CD4-positive, CD25-positive, alpha-beta regulatory T cell (primary cell): ENCODE results near the gene SPRR5. TPM values are rescaled to one million over a fixed set of nuclear protein-coding genes. Genes with fewer than 3 reads are reported as not detected.

Source experiments
- ATAC-seq, 2 donors: fragments of 150-1000 bp; cut with Tn5 transposase; one replicate each; pipeline ENCODE4 v1.10.0; 2021; ENCODE audit warnings: low read depth in 2 of 2, moderate number of reproducible peaks in 2 of 2, moderate library complexity in 1 of 2
- DNase-seq, 3 donors: peaks; one replicate each; pipeline versions ENCODE4 v3.0.0 to v3.0.0-alpha.2; 2012 to 2022; ENCODE audit warnings: mixed read lengths in 1 of 3
- H3K27ac ChIP-seq: one replicate; pipeline ENCODE4 v1.7.0; 2013; ENCODE audit warnings: mild to moderate bottlenecking, low read length; ENCODE audit not compliant: insufficient read depth, poor library complexity, severe bottlenecking
- H3K27me3 ChIP-seq: one replicate; pipeline ENCODE4 v1.7.0; 2013; ENCODE audit warnings: low read length; ENCODE audit not compliant: control insufficient read depth, insufficient read depth
- H3K36me3 ChIP-seq: one replicate; pipeline ENCODE4 v1.7.0; 2013; ENCODE audit warnings: mild to moderate bottlenecking, low read length, moderate library complexity; ENCODE audit not compliant: control insufficient read depth, insufficient read depth
- H3K4me1 ChIP-seq: 2 replicates; pipeline ENCODE4 v1.7.0; 2013; ENCODE audit warnings: mild to moderate bottlenecking, low read length; ENCODE audit not compliant: insufficient read depth, control insufficient read depth, poor library complexity, severe bottlenecking
- H3K4me3 ChIP-seq: one replicate; pipeline ENCODE4 v1.7.0; 2013; ENCODE audit warnings: low read depth, mild to moderate bottlenecking, low read length, moderate library complexity
- H3K9me3 ChIP-seq, 2 experiments: 1 replicate in 1 of 2; 2 replicates in 1 of 2; pipeline ENCODE4 v1.7.0; 2013; ENCODE audit warnings: low read length in 2 of 2, mild to moderate bottlenecking in 1 of 2, moderate library complexity in 1 of 2; ENCODE audit not compliant: control insufficient read depth in 2 of 2
- H3K27ac Mint-ChIP-seq, 3 donors: one replicate each; pipeline ENCODE4 v1.8.0; 2020 to 2022; ENCODE audit warnings: mild to moderate bottlenecking in 3 of 3, mixed read lengths in 3 of 3, moderate library complexity in 2 of 3
- H3K27me3 Mint-ChIP-seq: one replicate; pipeline ENCODE4 v1.8.0; 2022; ENCODE audit warnings: mild to moderate bottlenecking, mixed read lengths
- H3K36me3 Mint-ChIP-seq: one replicate; pipeline ENCODE4 v1.8.0; 2020; ENCODE audit warnings: mixed read lengths
- H3K4me1 Mint-ChIP-seq, 4 donors: one replicate each; pipeline ENCODE4 v1.8.0; 2020 to 2022; ENCODE audit warnings: mixed read lengths in 4 of 4, mild to moderate bottlenecking in 1 of 4
- H3K4me3 Mint-ChIP-seq, 4 donors: one replicate each; pipeline ENCODE4 v1.8.0; 2020 to 2022; ENCODE audit warnings: mild to moderate bottlenecking in 4 of 4, mixed read lengths in 4 of 4, moderate library complexity in 3 of 4
- H3K9me3 Mint-ChIP-seq, 7 donors: one replicate each; pipeline ENCODE4 v1.8.0; 2020 to 2022; ENCODE audit warnings: mixed read lengths in 7 of 7, mild to moderate bottlenecking in 3 of 7, moderate library complexity in 2 of 7
- polyA plus RNA-seq, 4 donors: library from polyadenylated mRNA; unstranded; fragments of 300-500 nt; fragmentation: Illumina TruSeq; gene quantifications; one replicate each; pipeline ENCODE4 v1.2.3, GENCODE V29; 2021
- total RNA-seq: library from RNA; stranded (reverse); gene quantifications from one replicate; pipeline ENCODE4 v1.2.3, GENCODE V29; 2022

Gene SPRR5
- total and polyA plus RNA-seq, 5 donors from 2014 or later: not detected

- H3K27ac Mint-ChIP-seq: no peak overlapping the region
- no peak for ATAC-seq
- Histone ChIP-seq H3K9me3 (no peaks in the 10 kb centered on the region), H3K27me3 (peaks cover 2% of the 10 kb centered on the region), H3K36me3 (no peaks in the 10 kb centered on the region), H3K27ac (no peak overlapping the region), H3K4me1 (no peaks in the 10 kb centered on the region), H3K4me3 (no peak overlapping the region)
- H3K9me3 Mint-ChIP-seq: peaks cover 0 to 2% (median 0%) of the 10 kb centered on the region in 7 donors
- no peaks in the 10 kb centered on the region for H3K36me3 Mint-ChIP-seq
- no peak overlapping the region for H3K4me3 Mint-ChIP-seq
- H3K27me3 Mint-ChIP-seq: peaks cover 21% of the 10 kb centered on the region
- no peaks in the 10 kb centered on the region for H3K4me1 Mint-ChIP-seq
- peak in 1 of 3 donors; percentile 7 for DNase-seq
Measured at GRCh38 chr1:152926091-152926490, 20.9 kb upstream of the SPRR5 start.

- Mint-ChIP-seq H3K9me3 (peaks cover 0 to 1% (median 0%) of the 10 kb centered on the region in 7 donors), H3K27ac (no peak overlapping the region), H3K27me3 (peaks cover 30% of the 10 kb centered on the region), H3K4me3 (no peak overlapping the region), H3K36me3 (no peaks in the 10 kb centered on the region), H3K4me1 (no peaks in the 10 kb centered on the region)
- no peak overlapping the region for H3K4me3 ChIP-seq
- H3K9me3 ChIP-seq: no peaks in the 10 kb centered on the region
- H3K27ac ChIP-seq: no peak overlapping the region
- H3K27me3 ChIP-seq: peaks cover 2% of the 10 kb centered on the region
- DNase-seq: no peak
- ATAC-seq: no peak
- no peaks in the 10 kb centered on the region for H3K36me3 ChIP-seq
- H3K4me1 ChIP-seq: no peaks in the 10 kb centered on the region
Measured at GRCh38 chr1:152928671-152929070, 18.3 kb upstream of the SPRR5 start.

- DNase-seq (no peak), ATAC-seq (no peak)
- Mint-ChIP-seq H3K4me3 (no peak overlapping the region), H3K9me3 (peaks cover 0 to 1% (median 0%) of the 10 kb centered on the region in 7 donors), H3K27me3 (peaks cover 35% of the 10 kb centered on the region), H3K36me3 (peaks cover 2% of the 10 kb centered on the region), H3K27ac (no peak overlapping the region), H3K4me1 (no peaks in the 10 kb centered on the region)
- H3K27ac ChIP-seq: no peak overlapping the region
- H3K36me3 ChIP-seq: no peaks in the 10 kb centered on the region
- peaks cover 2% of the 10 kb centered on the region for H3K27me3 ChIP-seq
- H3K9me3 ChIP-seq: no peaks in the 10 kb centered on the region
- H3K4me3 ChIP-seq: no peak overlapping the region
- H3K4me1 ChIP-seq: no peaks in the 10 kb centered on the region
Measured at GRCh38 chr1:152932170-152932811, 14.7 kb upstream of the SPRR5 start.

- Mint-ChIP-seq H3K9me3 (peaks cover 0 to 1% (median 0%) of the 10 kb centered on the region in 7 donors), H3K36me3 (peaks cover 2% of the 10 kb centered on the region), H3K4me3 (no peak overlapping the region), H3K4me1 (no peaks in the 10 kb centered on the region), H3K27me3 (peaks cover 31% of the 10 kb centered on the region), H3K27ac (no peak overlapping the region)
- ATAC-seq (no peak), DNase-seq (no peak)
- peaks cover 2% of the 10 kb centered on the region for H3K27me3 ChIP-seq
- no peak overlapping the region for H3K27ac ChIP-seq
- no peaks in the 10 kb centered on the region for H3K4me1 ChIP-seq
- H3K9me3 ChIP-seq: no peaks in the 10 kb centered on the region
- no peaks in the 10 kb centered on the region for H3K36me3 ChIP-seq
- H3K4me3 ChIP-seq: no peak overlapping the region
Measured at GRCh38 chr1:152933196-152933595, 13.8 kb upstream of the SPRR5 start.

GRCh38 chr1:152940614-152941013 is 6.4 kb upstream of the SPRR5 start:
- Mint-ChIP-seq H3K27ac (no peak overlapping the region), H3K36me3 (peaks cover 2% of the 10 kb centered on the region), H3K4me3 (no peak overlapping the region), H3K9me3 (peaks cover 0 to 2% (median 0%) of the 10 kb centered on the region in 7 donors), H3K27me3 (no peaks in the 10 kb centered on the region), H3K4me1 (no peaks in the 10 kb centered on the region)
- no peaks in the 10 kb centered on the region for H3K36me3 ChIP-seq
- no peak for DNase-seq
- peaks cover 2% of the 10 kb centered on the region for H3K27me3 ChIP-seq
- H3K4me3 ChIP-seq: no peak overlapping the region
- no peak for ATAC-seq
- H3K27ac ChIP-seq: no peak overlapping the region
- no peaks in the 10 kb centered on the region for H3K9me3 ChIP-seq
- no peaks in the 10 kb centered on the region for H3K4me1 ChIP-seq

GRCh38 chr1:152941037-152941711 is 5.8 kb upstream of the SPRR5 start:
- no peak overlapping the region for H3K4me3 Mint-ChIP-seq
- Histone ChIP-seq H3K36me3 (no peaks in the 10 kb centered on the region), H3K27me3 (peaks cover 3% of the 10 kb centered on the region), H3K4me3 (no peak overlapping the region), H3K27ac (no peak overlapping the region), H3K4me1 (no peaks in the 10 kb centered on the region), H3K9me3 (no peaks in the 10 kb centered on the region)
- no peak for ATAC-seq
- H3K36me3 Mint-ChIP-seq: peaks cover under 1% of the 10 kb centered on the region
- DNase-seq: no peak
- H3K27me3 Mint-ChIP-seq: no peaks in the 10 kb centered on the region
- H3K4me1 Mint-ChIP-seq: no peaks in the 10 kb centered on the region
- H3K9me3 Mint-ChIP-seq: peaks cover 0 to 2% (median 0%) of the 10 kb centered on the region in 7 donors
- H3K27ac Mint-ChIP-seq: no peak overlapping the region

- Histone ChIP-seq H3K4me1 (no peaks in the 10 kb centered on the region), H3K27ac (no peak overlapping the region), H3K36me3 (no peaks in the 10 kb centered on the region), H3K27me3 (peaks cover 3% of the 10 kb centered on the region), H3K9me3 (no peaks in the 10 kb centered on the region), H3K4me3 (no peak overlapping the region)
- Mint-ChIP-seq H3K4me3 (no peak overlapping the region), H3K27ac (peak overlapping the region in 1 of 3 donors; percentile 0), H3K9me3 (peaks cover 0 to 2% (median 0%) of the 10 kb centered on the region in 7 donors), H3K27me3 (peaks cover 7% of the 10 kb centered on the region), H3K4me1 (no peaks in the 10 kb centered on the region), H3K36me3 (no peaks in the 10 kb centered on the region)
- no peak for ATAC-seq
- no peak for DNase-seq
Measured at GRCh38 chr1:152942161-152942560, 4.8 kb upstream of the SPRR5 start.

- H3K9me3 Mint-ChIP-seq: peaks cover 0 to 2% (median 0%) of the 10 kb centered on the region in 7 donors
- ATAC-seq (no peak), DNase-seq (no peak)
- Histone ChIP-seq H3K4me1 (no peaks in the 10 kb centered on the region), H3K9me3 (no peaks in the 10 kb centered on the region), H3K27ac (no peak overlapping the region), H3K36me3 (no peaks in the 10 kb centered on the region), H3K4me3 (no peak overlapping the region), H3K27me3 (peaks cover 3% of the 10 kb centered on the region)
- no peaks in the 10 kb centered on the region for H3K4me1 Mint-ChIP-seq
- no peak overlapping the region for H3K4me3 Mint-ChIP-seq
- H3K27me3 Mint-ChIP-seq: peaks cover 18% of the 10 kb centered on the region
- no peak overlapping the region for H3K27ac Mint-ChIP-seq
- H3K36me3 Mint-ChIP-seq: no peaks in the 10 kb centered on the region
Measured at GRCh38 chr1:152946248-152946647, 758 bp upstream of the SPRR5 start.
